Measurements from ENCODE around the gene TRAPPC2L.
"Not testable (repeated sequence)": the region's sequence is repeated elsewhere in the genome, so short reads cannot be mapped to it uniquely, and the experiment has no call there.

Gene TRAPPC2L

GRCh38 chr16:88894266-88894665 is 37.3 kb downstream of the TRAPPC2L start:
- not testable (repeated sequence) for DNase-seq

DNA sequence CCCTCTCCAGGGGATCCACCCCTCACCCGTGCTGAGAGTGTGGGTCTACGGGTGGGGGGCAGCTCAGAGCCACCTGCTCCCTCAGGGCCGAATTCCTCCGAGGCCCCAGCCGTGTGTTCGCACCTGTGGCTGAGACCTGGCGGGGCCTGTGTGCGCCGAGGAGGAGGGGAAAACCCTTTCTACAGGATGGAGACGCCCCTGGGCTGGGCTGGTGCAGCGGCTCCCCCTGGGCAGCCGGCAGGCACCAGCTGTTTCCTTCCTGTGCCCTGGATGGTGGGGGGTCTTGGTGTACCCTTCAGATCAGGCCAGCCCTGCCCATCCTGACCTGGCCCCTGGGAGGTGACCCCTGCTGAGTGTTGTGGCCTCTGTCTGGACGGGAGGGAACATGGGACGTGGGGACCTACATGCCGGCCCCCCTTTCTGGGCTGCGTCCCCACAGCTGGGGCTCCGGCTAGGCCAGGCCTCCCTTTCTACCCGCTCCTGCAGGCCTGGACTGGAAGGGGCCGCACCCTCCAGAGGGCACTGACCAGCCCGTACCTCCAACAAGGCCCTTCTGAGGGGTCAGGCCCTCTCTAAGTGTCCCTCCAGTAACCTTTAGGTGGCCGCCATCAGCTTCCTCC is 37.9 kb downstream of the TRAPPC2L start:
- DNase-seq: no peak

- DNase-seq: no peak
Measured at GRCh38 chr16:88895335-88895734, 38.4 kb downstream of the TRAPPC2L start.

GRCh38 chr16:88896238-88897070 is 39.5 kb downstream of the TRAPPC2L start:
- DNase-seq: no peak

DNA sequence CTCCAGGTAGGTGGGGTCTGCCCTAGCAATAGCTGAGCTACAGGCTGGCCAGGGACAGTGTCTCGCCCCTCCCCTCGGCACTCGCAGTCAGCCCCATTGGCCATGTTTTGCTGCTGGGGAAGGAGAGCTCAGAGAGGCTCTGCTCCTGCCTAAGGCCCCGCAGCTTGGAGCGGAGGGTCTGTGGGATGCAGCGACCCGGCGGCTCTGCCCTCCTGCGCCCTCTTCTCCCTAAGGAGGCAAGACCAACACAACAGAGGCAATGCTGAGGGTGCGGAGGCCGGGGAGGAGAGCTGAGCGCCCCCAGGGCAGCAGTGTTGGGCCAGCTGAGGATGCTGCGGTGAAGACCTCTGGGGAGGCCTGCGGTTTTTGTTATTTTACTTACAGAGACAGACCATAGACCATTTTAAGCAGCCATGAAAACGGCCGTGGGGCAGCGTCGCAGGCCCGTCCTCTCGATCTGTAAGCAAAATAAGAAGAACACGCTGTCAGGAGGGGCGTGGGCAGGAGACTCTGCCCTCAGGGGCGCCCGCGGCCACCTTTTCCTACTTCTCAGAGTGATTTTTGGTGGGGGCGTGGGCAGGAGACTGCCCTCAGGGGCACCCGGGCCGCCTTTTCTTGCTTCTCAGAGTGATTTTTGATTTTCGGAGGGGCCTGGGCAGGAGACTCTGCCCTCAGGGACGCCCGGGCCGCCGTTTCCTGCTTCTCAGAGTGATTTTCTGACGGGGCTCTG is 40.9 kb downstream of the TRAPPC2L start:
- no peak for DNase-seq

- no peak for DNase-seq
Measured at GRCh38 chr16:88899901-88900661, 43.2 kb downstream of the TRAPPC2L start.

DNA sequence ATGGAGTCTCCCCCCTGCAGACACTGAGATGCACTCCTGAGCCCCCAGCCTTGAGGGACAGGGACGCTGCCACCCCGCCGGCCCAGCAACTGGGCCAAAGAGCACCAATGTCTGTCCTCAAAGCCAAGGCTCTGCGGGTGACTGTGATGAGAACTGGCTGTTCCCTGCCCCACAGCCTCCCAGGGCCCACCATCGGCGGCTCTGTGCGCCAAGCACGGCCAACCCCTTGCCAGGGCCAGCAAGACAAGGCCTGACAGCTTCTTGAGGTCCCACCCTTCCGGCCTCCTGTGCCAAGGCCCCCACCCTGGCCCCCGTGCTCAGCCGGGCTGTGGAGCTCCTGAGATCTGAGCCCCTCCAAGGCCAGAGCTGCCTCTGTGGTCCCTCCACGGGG is 43.7 kb downstream of the TRAPPC2L start:
- no peak for DNase-seq

- DNase-seq: no peak
Measured at GRCh38 chr16:88901718-88902337, 44.9 kb downstream of the TRAPPC2L start.

GRCh38 chr16:88902744-88903143 is 45.8 kb downstream of the TRAPPC2L start:
- DNase-seq: no peak

DNA sequence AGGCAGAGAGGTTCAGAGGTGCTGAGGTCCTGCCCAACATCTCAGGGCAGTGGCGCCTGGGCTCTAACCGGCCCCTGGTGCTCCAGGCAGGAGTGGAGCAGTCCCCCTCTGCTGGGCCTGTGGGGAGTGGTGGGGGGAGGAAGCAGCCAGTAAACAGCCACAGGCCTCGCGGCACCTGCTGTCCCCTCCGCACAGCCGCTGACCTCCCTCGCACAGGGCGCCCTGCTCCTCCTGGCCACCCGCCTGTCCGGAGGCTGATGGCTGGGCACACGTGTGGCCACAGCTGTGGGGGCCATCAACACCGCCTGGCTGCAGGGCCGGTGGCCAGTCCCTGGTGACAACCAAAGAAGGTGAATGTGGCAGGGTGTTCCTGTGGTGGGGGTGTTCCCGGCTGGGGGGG is 46.3 kb downstream of the TRAPPC2L start:
- no peak for DNase-seq

GRCh38 chr16:88904676-88905365 is 47.9 kb downstream of the TRAPPC2L start:
- no peak for DNase-seq

GRCh38 chr16:88905563-88905962 is 48.6 kb downstream of the TRAPPC2L start:
- DNase-seq: no peak

DNA sequence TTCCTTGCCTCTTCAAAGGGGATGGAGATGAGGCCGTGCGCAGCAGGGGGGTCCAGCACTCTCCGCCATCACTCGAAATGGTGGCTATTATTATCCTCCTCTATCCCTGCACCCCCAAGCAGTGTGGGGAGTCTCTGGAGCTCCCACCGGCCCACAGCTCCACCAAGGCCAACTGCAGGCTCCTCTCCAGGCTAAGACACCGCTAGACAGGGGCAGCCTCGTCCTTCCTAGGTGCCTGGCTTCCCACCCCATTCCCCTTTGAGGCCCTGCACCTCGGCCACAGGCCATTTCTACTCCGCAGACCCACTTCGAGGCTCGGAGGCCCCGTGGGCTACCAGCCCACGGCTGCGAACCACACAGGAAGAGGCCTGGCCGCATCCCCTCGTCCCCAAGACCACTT is 49.1 kb downstream of the TRAPPC2L start:
- DNase-seq: no peak

DNA sequence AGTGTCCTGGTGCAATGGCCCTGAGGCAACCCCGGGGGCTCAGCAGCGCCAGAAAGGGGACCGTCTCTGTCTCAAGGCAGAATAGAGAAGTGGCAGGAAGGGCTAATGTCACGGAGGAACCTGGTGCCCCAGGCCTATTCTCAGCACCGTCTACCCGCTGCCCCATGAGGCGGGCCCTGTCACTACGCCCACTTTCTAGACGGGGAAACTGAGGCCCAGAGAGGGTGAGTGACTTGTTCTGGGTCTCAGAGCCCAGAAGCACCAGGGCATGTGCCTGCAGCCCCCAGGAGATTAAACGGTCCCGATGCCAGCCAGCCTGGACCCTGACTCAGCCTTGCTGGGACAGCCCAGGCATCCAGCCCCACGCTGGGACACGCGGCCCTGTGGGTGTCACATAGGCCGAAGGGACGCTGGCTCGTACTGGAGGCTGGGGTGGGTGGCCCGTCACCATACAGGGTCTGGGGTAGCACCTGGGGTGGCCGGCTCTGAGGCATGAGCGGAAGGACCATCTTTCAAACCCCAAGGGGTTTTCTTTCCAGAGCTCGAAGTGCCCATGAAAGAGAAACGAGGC is 49.7 kb downstream of the TRAPPC2L start:
- no peak for DNase-seq

GRCh38 chr16:88907768-88908167 is 50.8 kb downstream of the TRAPPC2L start:
- DNase-seq: no peak

DNA sequence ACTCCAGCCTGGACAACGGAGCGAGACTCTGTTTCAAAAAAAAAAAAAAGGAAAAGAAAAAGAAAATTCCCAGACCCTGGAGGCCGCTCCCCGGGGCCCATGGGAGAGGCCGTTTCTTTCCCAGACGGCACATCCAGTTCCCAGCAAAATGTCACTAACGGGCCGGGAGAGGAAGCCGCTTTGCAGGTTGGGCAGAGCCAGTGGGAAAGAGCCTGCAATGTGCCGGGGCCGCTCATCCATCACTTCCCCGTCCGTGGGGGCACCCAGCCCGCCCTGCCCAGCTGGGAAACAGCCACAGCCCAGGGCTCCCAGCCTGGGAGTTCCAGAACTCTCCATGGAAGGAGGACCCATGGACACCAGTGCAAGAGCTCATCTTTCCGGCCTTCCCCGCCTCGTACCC is 51.4 kb downstream of the TRAPPC2L start:
- no peak for DNase-seq

GRCh38 chr16:88909431-88910210 is 52.7 kb downstream of the TRAPPC2L start:
- DNase-seq: no peak

GRCh38 chr16:88910284-88911135 is 53.6 kb downstream of the TRAPPC2L start:
- DNase-seq: no peak

DNA sequence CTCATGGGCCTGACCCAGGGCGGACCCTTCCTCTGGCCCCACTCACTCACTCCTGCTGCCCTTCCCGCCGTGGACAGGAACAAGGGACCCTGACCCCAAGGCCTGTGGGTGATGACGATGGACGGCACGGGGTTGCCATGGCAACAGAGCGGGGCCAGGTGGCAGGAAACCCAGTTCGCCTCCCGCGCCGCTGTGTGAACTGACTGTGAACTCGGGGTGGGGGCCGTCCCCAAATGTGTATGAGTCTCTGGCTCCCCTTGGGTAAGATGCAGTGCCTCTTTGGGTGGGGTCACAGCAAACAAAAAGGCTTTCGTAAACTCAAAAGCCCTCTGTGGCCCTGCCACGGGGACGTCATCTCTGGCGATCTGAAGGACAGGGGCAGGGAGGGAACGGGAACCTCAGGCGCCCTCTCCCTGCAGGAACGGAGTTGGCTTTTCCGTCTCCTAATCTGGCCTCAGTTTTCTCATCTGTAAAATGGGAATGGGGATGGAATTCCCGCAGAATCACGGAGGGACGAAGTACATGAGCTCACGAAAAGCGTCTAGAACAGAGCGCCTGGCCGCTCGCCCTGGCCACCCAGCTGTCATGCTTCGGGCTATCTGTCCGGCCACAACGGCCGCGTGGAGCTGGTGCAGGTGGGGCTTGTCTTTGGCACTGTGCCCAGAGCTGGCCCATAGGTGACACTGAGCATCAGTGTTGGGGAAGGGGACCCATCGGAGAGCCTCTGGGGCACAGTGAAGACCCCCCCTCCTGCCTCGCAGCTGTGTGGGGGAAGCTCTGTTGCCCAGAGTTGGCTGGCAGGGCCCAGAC is 54.4 kb downstream of the TRAPPC2L start:
- DNase-seq: no peak
